GM23248 (cell line): ENCODE results near the gene HMGXB3. TPM values are rescaled to one million over a fixed set of nuclear protein-coding genes. Genes with fewer than 3 reads are reported as not detected.

Experiments used
- DNase-seq: peaks from one replicate; pipeline ENCODE4 v3.0.0-alpha.2; 2015
- H2AFZ ChIP-seq: fragments of 200-600 bp; sonication (generic); 2 replicates; pipeline ENCODE4 v1.6.1; 2016; ENCODE audit warnings: antibody characterized with exemption
- H3F3A ChIP-seq: fragments of 200-600 bp; sonication (generic); 2 replicates; pipeline ENCODE4 v1.6.1; 2016; ENCODE audit warnings: mild to moderate bottlenecking, antibody characterized with exemption, mixed run types; ENCODE audit not compliant: insufficient read depth
- H3K27ac ChIP-seq: fragments of 200-600 bp; sonication (generic); 2 replicates; pipeline ENCODE4 v1.5.1; 2016; ENCODE audit warnings: mild to moderate bottlenecking
- H3K27me3 ChIP-seq: fragments of 200-600 bp; sonication (generic); replicated peaks from 2 replicates; pipeline ENCODE4 v1.6.1; 2016; ENCODE audit warnings: mild to moderate bottlenecking; ENCODE audit not compliant: insufficient read depth
- H3K36me3 ChIP-seq: fragments of 200-600 bp; sonication (generic); 2 replicates; pipeline ENCODE4 v1.6.1; 2016; ENCODE audit warnings: low read depth, mild to moderate bottlenecking
- H3K4me1 ChIP-seq: fragments of 200-600 bp; sonication (generic); 2 replicates; pipeline ENCODE4 v1.6.1; 2016; ENCODE audit warnings: mild to moderate bottlenecking; ENCODE audit not compliant: insufficient read depth
- H3K4me2 ChIP-seq: fragments of 200-600 bp; sonication (generic); one replicate; pipeline ENCODE4 v1.6.1; 2016; ENCODE audit warnings: mild to moderate bottlenecking; ENCODE audit not compliant: unreplicated experiment
- H3K4me3 ChIP-seq: fragments of 200-600 bp; sonication (generic); 2 replicates; pipeline ENCODE4 v1.5.1; 2016; ENCODE audit warnings: mild to moderate bottlenecking
- H3K79me2 ChIP-seq: fragments of 200-600 bp; sonication (generic); 2 replicates; pipeline ENCODE4 v1.6.1; 2016; ENCODE audit warnings: mild to moderate bottlenecking; ENCODE audit not compliant: insufficient read depth
- H3K9ac ChIP-seq: fragments of 200-600 bp; sonication (generic); 2 replicates; pipeline ENCODE4 v1.6.1; 2016; ENCODE audit warnings: mild to moderate bottlenecking
- H3K9me2 ChIP-seq: fragments of 200-600 bp; sonication (generic); 2 replicates; pipeline ENCODE4 v1.6.1; 2016; ENCODE audit warnings: mixed run types, mild to moderate bottlenecking, moderate library complexity; ENCODE audit not compliant: insufficient read depth
- H3K9me3 ChIP-seq: fragments of 200-600 bp; sonication (generic); one replicate; pipeline ENCODE4 v1.6.1; 2017; ENCODE audit warnings: low read depth
- H4K20me1 ChIP-seq: fragments of 200-600 bp; sonication (generic); 2 replicates; pipeline ENCODE4 v1.6.0; 2016; ENCODE audit not compliant: insufficient read depth
- EZH2 ChIP-seq: fragments of 200-600 bp; sonication (generic); IDR thresholded peaks from 2 replicates; pipeline ENCODE4 v1.6.1; 2018; ENCODE audit warnings: antibody characterized with exemption, mild to moderate bottlenecking; ENCODE audit not compliant: insufficient read depth, poor library complexity, severe bottlenecking
- EZH2phosphoT487 ChIP-seq: fragments of 200-600 bp; sonication (generic); IDR thresholded peaks from 2 replicates; pipeline ENCODE4 v1.6.1; 2018; ENCODE audit warnings: antibody characterized with exemption, moderate library complexity, mild to moderate bottlenecking, low read depth; ENCODE audit not compliant: insufficient read depth
- WGBS, 2 experiments: methylation state at CpG; one replicate each; pipeline ENCODE4 v1.1.6; 2015 to 2017; ENCODE audit warnings: low lambda C conversion rate in 2 of 2, low coverage in 1 of 2; ENCODE audit errors: missing lambda C conversion rate in 2 of 2; 5-methylcytosine and 5-hydroxymethylcytosine counted together
- in situ Hi-C: fragments of 300-500 bp; cut with MboI; formaldehyde crosslinking; loops from 2 replicates; pipeline ENCODE4 v1.15.0; 2020
- polyA plus RNA-seq: library from polyadenylated mRNA; unstranded; fragments of >200 nt; fragmentation: Nextera tagmentation; extraction: Ambion mirVana; gene quantifications from 2 replicates; pipeline ENCODE4 v1.2.1, GENCODE V29; 2016
- total RNA-seq: library from RNA; depleted of rRNA; stranded (reverse); fragments of >200 nt; shearing (Covaris generic); gene quantifications from 2 replicates; pipeline ENCODE4 v1.2.3, GENCODE V29; 2014; rRNA removed

HMGXB3 gene
- total RNA-seq (32.1 and 46.5 TPM in 2 replicates), polyA plus RNA-seq (11.9 and 13.6 TPM in 2 replicates)

- peaks cover 65% of the 10 kb centered on the region for H3K79me2 ChIP-seq
Observed at GRCh38 chr5:150000256-150000989, at the start of gene HMGXB3, which contains the start of gene TIGD6. TSS of gene HMGXB3 (plus strand) at chr5:150000739. CDS start at chr5:150004853, 4,114 bp downstream. TSS of gene TIGD6 (minus strand) at chr5:150000654. CDS start at chr5:149996348, 4,306 bp downstream.

GRCh38 chr5:149951138-149951749, 49.3 kb upstream of the HMGXB3 start:
- Histone ChIP-seq H3K9me2 (no peaks in the 10 kb centered on the region), H3K4me1 (no peaks in the 10 kb centered on the region), H3K79me2 (no peaks in the 10 kb centered on the region), H3K27ac (no peak overlapping the region), H2AFZ (no peak overlapping the region; the same call in 1 of the 2 replicates), H3K9ac (no peak overlapping the region), H3K4me3 (no peak overlapping the region), H3F3A (no peaks in the 10 kb centered on the region), H3K4me2 (no peak overlapping the region), H3K36me3 (no peaks in the 10 kb centered on the region), H4K20me1 (no peaks in the 10 kb centered on the region), H3K9me3 (no peaks in the 10 kb centered on the region), H3K27me3 (0 out of 2 replicates have a peak, but pooled peaks cover 7% of the 10 kb centered on the region)
- DNase-seq = no peak
- in situ Hi-C loops = no loop called here
- no peak for TF ChIP-seq EZH2
- TF ChIP-seq EZH2phosphoT487 = no peak
- 61 to 70% methylated on average over 6 of the region's 6 CpGs for WGBS, 2 experiments

More at GRCh38 chr5:150000256-150000989, at the start of gene HMGXB3, which contains the start of gene TIGD6:
- Histone ChIP-seq H3K27me3 (no peaks in the 10 kb centered on the region), H3K36me3 (0 out of 2 replicates have a peak, but pooled peaks cover 5% of the 10 kb centered on the region), H3K9me3 (no peaks in the 10 kb centered on the region), H3K27ac (peak within 1 kb of the TSS; percentile 89), H3K9ac (peak within 1 kb of the TSS; percentile 95), H4K20me1 (no peaks in the 10 kb centered on the region), H3F3A (peaks cover 25% of the 10 kb centered on the region), H3K4me1 (peaks cover 23% of the 10 kb centered on the region), H3K4me2 (peak within 1 kb of the TSS; percentile 96), H2AFZ (peak within 1 kb of the TSS; percentile 66), H3K4me3 (peak within 1 kb of the TSS; percentile 86), H3K9me2 (no peaks in the 10 kb centered on the region)
- in situ Hi-C loops = no loop called here
- DNase-seq = peak; percentile 96
- WGBS, 2 experiments = 1 to 2% methylated on average over 42 to 70 of the region's 72 CpGs
- TF ChIP-seq EZH2phosphoT487 (no peak), EZH2 (no peak)

- H3K9me3 ChIP-seq = no peaks in the 10 kb centered on the region
- H3K27me3 ChIP-seq = 0 out of 2 replicates have a peak, but pooled peaks cover 5% of the 10 kb centered on the region
- WGBS, 2 experiments = 65 to 70% methylated on average over 8 to 9 of the region's 9 CpGs
- no peak overlapping the region for H3K4me2 ChIP-seq
- DNase-seq = no peak
- in situ Hi-C loops = no loop called here
- no peaks in the 10 kb centered on the region for H3K4me1 ChIP-seq
- H3K27ac ChIP-seq = no peak overlapping the region
- no peak overlapping the region for H3K4me3 ChIP-seq
- H3K9ac ChIP-seq = no peak overlapping the region
- H3K9me2 ChIP-seq = no peaks in the 10 kb centered on the region
- H2AFZ ChIP-seq = no peak overlapping the region
- H4K20me1 ChIP-seq = no peaks in the 10 kb centered on the region
- H3K79me2 ChIP-seq = no peaks in the 10 kb centered on the region
- 0 out of 2 replicates have a peak, but pooled peaks cover under 1% of the 10 kb centered on the region for H3F3A ChIP-seq
- TF ChIP-seq EZH2phosphoT487 = no peak
- TF ChIP-seq EZH2 = no peak
- H3K36me3 ChIP-seq = no peaks in the 10 kb centered on the region
Observed at GRCh38 chr5:149953436-149954121, 47.0 kb upstream of the HMGXB3 start.

GRCh38 chr5:149954798-149955197, 45.7 kb upstream of the HMGXB3 start:
- Histone ChIP-seq H3K36me3 (no peaks in the 10 kb centered on the region), H2AFZ (no peak overlapping the region), H3K4me3 (no peak overlapping the region), H4K20me1 (no peaks in the 10 kb centered on the region), H3K4me2 (no peak overlapping the region), H3K9me2 (no peaks in the 10 kb centered on the region), H3K9me3 (no peaks in the 10 kb centered on the region), H3K9ac (no peak overlapping the region), H3K79me2 (no peaks in the 10 kb centered on the region), H3F3A (peaks cover 12% of the 10 kb centered on the region), H3K27ac (no peak overlapping the region), H3K4me1 (peaks cover 3% of the 10 kb centered on the region), H3K27me3 (no peaks in the 10 kb centered on the region)
- TF ChIP-seq EZH2 = no peak
- TF ChIP-seq EZH2phosphoT487 = no peak
- in situ Hi-C loops = no loop called here
- no peak for DNase-seq
- 67 to 76% methylated on average over 6 of the region's 6 CpGs for WGBS, 2 experiments
